22Rv1 (cell line): ENCODE results near the gene CHST3.

ENCODE experiments used
- H3K27ac ChIP-seq: fragments of 450-650 bp; 2 replicates; pipeline ENCODE4 v1.5.1; 2017
- CTCF ChIP-seq: fragments of 450-650 bp; IDR thresholded peaks from 2 replicates; pipeline ENCODE4 v1.5.1; 2017; ENCODE audit warnings: mild to moderate bottlenecking
- ZFX ChIP-seq: fragments of 450-650 bp; IDR thresholded peaks from 2 replicates; pipeline ENCODE4 v1.6.1; 2017; ENCODE audit warnings: antibody characterized with exemption, borderline replicate concordance

CHST3 gene

GRCh38 chr10:72059843-72060822 lies 95.9 kb downstream of the CHST3 start:
- H3K27ac ChIP-seq, result no peak overlapping the region
- TF ChIP-seq ZFX (no peak), CTCF (no peak)

- H3K27ac ChIP-seq, result no peak overlapping the region
- TF ChIP-seq ZFX, result no peak
- TF ChIP-seq CTCF, result no peak; the same call in 1 of the 2 replicates
These were observed 97.3 kb downstream of the CHST3 start for GRCh38 chr10:72061491-72061890.

GRCh38 chr10:72061930-72062329 lies 97.7 kb downstream of the CHST3 start:
- no peak for TF ChIP-seq ZFX
- no peak for TF ChIP-seq CTCF
- no peak overlapping the region for H3K27ac ChIP-seq

GRCh38 chr10:72062382-72062781 lies 98.2 kb downstream of the CHST3 start:
- H3K27ac ChIP-seq, result no peak overlapping the region
- TF ChIP-seq CTCF (no peak), ZFX (no peak)
